A673 (cell line): Measurements from ENCODE around the gene EDN1. TPM values are rescaled to one million over a fixed set of nuclear protein-coding genes. Genes with fewer than 3 reads are reported as not detected.

Experiments
- BruUV-seq: library from RNA; stranded (reverse); fragments of 400-500 nt; replicated peaks from 2 replicates; lab custom pipeline; 2021; lab: Mats Ljungman, UMichigan
- CTCF ChIA-PET: fragments of 300-600 bp; sonication (Branson Sonifier 250); formaldehyde crosslinking; loops from one replicate; lab custom pipeline; 2022; ENCODE audit warnings: antibody characterized with exemption; lab: Charles Lee
- POLR2A ChIA-PET: fragments of 300-600 bp; sonication (Branson Sonifier 250); formaldehyde crosslinking; loops from one replicate; lab custom pipeline; 2022; ENCODE audit warnings: antibody characterized with exemption; ENCODE audit not compliant: low non-redundant PET; lab: Charles Lee
- DNase-seq: peaks from one replicate; pipeline ENCODE4 v3.0.0-alpha.2; 2015; ENCODE audit warnings: low spot score
- H3K27ac ChIP-seq: fragments of 200-600 bp; sonication (generic); 2 replicates; pipeline ENCODE4 v1.5.1; 2016; ENCODE audit warnings: mixed run types, low read depth, mild to moderate bottlenecking, mixed read lengths, antibody characterized with exemption, low read length; ENCODE audit not compliant: poor library complexity, severe bottlenecking
- H3K27me3 ChIP-seq: fragments of 200-600 bp; sonication (generic); replicated peaks from 2 replicates; pipeline ENCODE4 v1.6.1; 2017; ENCODE audit warnings: mixed run types, low read depth, mild to moderate bottlenecking, mixed read lengths, antibody characterized with exemption, low read length; ENCODE audit not compliant: insufficient read depth, poor library complexity
- H3K36me3 ChIP-seq: fragments of 200-600 bp; sonication (generic); 2 replicates; pipeline ENCODE4 v1.6.1; 2016; ENCODE audit warnings: mixed run types, mild to moderate bottlenecking, mixed read lengths, antibody characterized with exemption, low read length; ENCODE audit not compliant: insufficient read depth, poor library complexity, severe bottlenecking
- H3K4me1 ChIP-seq: fragments of 200-600 bp; sonication (generic); 2 replicates; pipeline ENCODE4 v1.6.1; 2017; ENCODE audit warnings: mixed run types, mild to moderate bottlenecking, mixed read lengths, antibody characterized with exemption, low read length; ENCODE audit not compliant: insufficient read depth, poor library complexity, severe bottlenecking
- H3K4me3 ChIP-seq: fragments of 200-600 bp; sonication (generic); 2 replicates; pipeline ENCODE4 v1.5.1; 2016; ENCODE audit warnings: low read depth, mixed run types, mild to moderate bottlenecking, mixed read lengths, low read length; ENCODE audit not compliant: poor library complexity, severe bottlenecking
- H3K9me3 ChIP-seq: fragments of 200-600 bp; sonication (generic); 2 replicates; pipeline ENCODE4 v1.6.1; 2016; ENCODE audit warnings: mixed run types, low read depth, mild to moderate bottlenecking, mixed read lengths, antibody characterized with exemption, low read length; ENCODE audit not compliant: poor library complexity, severe bottlenecking
- CTCF ChIP-seq: fragments of 300-800, 200-600 bp; sonication (generic); conservative IDR thresholded peaks from 2 replicates; pipeline ENCODE4 v1.5.1; 2017; ENCODE audit warnings: low read depth, mild to moderate bottlenecking, antibody characterized with exemption, low read length, moderate library complexity, mixed read lengths
- EZH2 ChIP-seq: fragments of 200-600 bp; sonication (generic); IDR thresholded peaks from 2 replicates; pipeline ENCODE4 v1.6.1; 2017; ENCODE audit warnings: borderline replicate concordance, low read depth, mild to moderate bottlenecking, mixed read lengths, antibody characterized with exemption, low read length; ENCODE audit not compliant: poor library complexity, severe bottlenecking
- intact Hi-C: fragments of 100-400 bp; cut with micrococcal nuclease; formaldehyde crosslinking; loops from one replicate; pipeline ENCODE4 v1.10.0; 2022; ENCODE audit not compliant: unreplicated experiment
- total RNA-seq: library from RNA; stranded (reverse); gene quantifications from 2 replicates; pipeline ENCODE4 v1.2.3, GENCODE V29; 2021

Gene EDN1
- total RNA-seq, 1 experiment from 2014 or later, result not detected

DNA sequence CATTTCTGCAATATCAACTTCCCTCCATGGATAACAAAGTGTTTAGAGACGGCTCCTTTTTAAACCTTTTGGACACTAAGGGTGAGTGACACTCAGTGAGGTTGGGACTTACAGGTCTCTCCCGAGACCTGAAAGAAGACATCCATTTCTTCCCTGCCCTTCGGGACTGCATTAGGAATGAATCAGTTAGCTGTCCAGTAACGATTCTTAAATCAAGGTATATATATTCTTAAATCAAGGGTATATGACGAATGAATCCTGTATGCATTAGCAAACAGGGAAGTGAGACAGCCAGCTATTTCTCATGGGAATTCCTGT, 52.9 kb downstream of the EDN1 start:
- H3K9me3 ChIP-seq, result no peaks in the 10 kb centered on the region
- H3K4me3 ChIP-seq, result no peak overlapping the region
- no peaks in the 10 kb centered on the region for H3K36me3 ChIP-seq
- ChIA-PET CTCF (no interaction called here), POLR2A (no interaction called here)
- no peak for DNase-seq
- intact Hi-C loops, result no loop called here
- H3K27ac ChIP-seq, result no peak overlapping the region
- BruUV-seq, result no TSS peak
- no peaks in the 10 kb centered on the region for H3K4me1 ChIP-seq
- no peak for TF ChIP-seq EZH2
- no peak for TF ChIP-seq CTCF
- H3K27me3 ChIP-seq, result peaks cover 16% of the 10 kb centered on the region

- ChIA-PET POLR2A (no interaction called here), CTCF (no interaction called here)
- TF ChIP-seq EZH2 (no peak), CTCF (no peak)
- BruUV-seq, result no TSS peak
- Histone ChIP-seq H3K27me3 (peaks cover 16% of the 10 kb centered on the region), H3K9me3 (no peaks in the 10 kb centered on the region), H3K27ac (no peak overlapping the region), H3K4me3 (no peak overlapping the region), H3K36me3 (no peaks in the 10 kb centered on the region), H3K4me1 (no peaks in the 10 kb centered on the region)
- DNase-seq, result no peak
- intact Hi-C loops, result no loop called here
These were observed 53.4 kb downstream of the EDN1 start for GRCh38 chr6:12343440-12344162.

- intact Hi-C loops, result no loop called here
- Histone ChIP-seq H3K27ac (no peak overlapping the region), H3K4me1 (no peaks in the 10 kb centered on the region), H3K9me3 (no peaks in the 10 kb centered on the region), H3K27me3 (peaks cover 16% of the 10 kb centered on the region), H3K36me3 (no peaks in the 10 kb centered on the region), H3K4me3 (no peak overlapping the region)
- BruUV-seq, result no TSS peak
- no peak for DNase-seq
- CTCF ChIA-PET, result no interaction called here
- POLR2A ChIA-PET, result no interaction called here
- TF ChIP-seq CTCF, result no peak
- TF ChIP-seq EZH2, result no peak
These were observed 54.1 kb downstream of the EDN1 start for GRCh38 chr6:12344296-12344695.
